Urinary bladder (tissue), 4 donors: ENCODE data around the gene OR10A3. TPM values are rescaled to one million over a fixed set of nuclear protein-coding genes. Genes with fewer than 3 reads are reported as not detected.

Experiments used
- DNase-seq: peaks from one replicate; pipeline ENCODE4 v3.0.0-alpha.2; 2015; ENCODE audit errors: extremely low spot score
- H3K27ac ChIP-seq: one replicate; pipeline ENCODE4 v1.5.1; 2013; ENCODE audit warnings: low read depth, mild to moderate bottlenecking, moderate library complexity
- H3K36me3 ChIP-seq: one replicate; pipeline ENCODE4 v1.6.1; 2013; ENCODE audit warnings: mild to moderate bottlenecking, moderate library complexity; ENCODE audit not compliant: insufficient read depth
- H3K4me1 ChIP-seq: one replicate; pipeline ENCODE4 v1.6.1; 2013; ENCODE audit warnings: mild to moderate bottlenecking, moderate library complexity; ENCODE audit not compliant: insufficient read depth
- H3K4me3 ChIP-seq: one replicate; pipeline ENCODE4 v1.5.1; 2013; ENCODE audit warnings: low read depth, low read length
- WGBS: extraction: QIAGEN DNeasy Blood & Tissue Kit; methylation state at CpG from one replicate; pipeline ENCODE4 v1.1.7; 2013; 5-methylcytosine and 5-hydroxymethylcytosine counted together
- polyA plus RNA-seq: library from polyadenylated mRNA; stranded (reverse); fragments of 200-250 nt; gene quantifications from one replicate; pipeline ENCODE4 v1.2.3, GENCODE V29; 2013
- small RNA-seq: library from RNA; depleted of rRNA; stranded (forward); fragments of <200 nt; gene quantifications from one replicate; pipeline ENCODE3, GENCODE V24; 2014
- total RNA-seq: library from RNA; depleted of rRNA; stranded (reverse); fragments of >200 nt; gene quantifications from one replicate; pipeline ENCODE4 v1.2.3, GENCODE V29; 2014
- donor health status: healthy with polysubstance abuse.
- donor health status: healthy.

The OR10A3 gene
- total and polyA plus RNA-seq, 2 donors, result not detected

- Histone ChIP-seq H3K4me1 (no peaks in the 10 kb centered on the region), H3K27ac (no peak overlapping the region), H3K36me3 (no peaks in the 10 kb centered on the region), H3K4me3 (no peak overlapping the region)
- no peak for DNase-seq
- 37% methylated on average over 3 of the region's 3 CpGs for WGBS
Measured at GRCh38 chr11:7894251-7894650, 47.3 kb downstream of the OR10A3 start.

GRCh38 chr11:7893796-7894195, 47.7 kb downstream of the OR10A3 start:
- Histone ChIP-seq H3K4me1 (no peaks in the 10 kb centered on the region), H3K36me3 (no peaks in the 10 kb centered on the region), H3K27ac (no peak overlapping the region), H3K4me3 (no peak overlapping the region)
- DNase-seq, result no peak
- WGBS, result 61% methylated on average over 2 of the region's 2 CpGs

GRCh38 chr11:7892840-7893254, 48.7 kb downstream of the OR10A3 start:
- Histone ChIP-seq H3K27ac (no peak overlapping the region), H3K36me3 (no peaks in the 10 kb centered on the region), H3K4me3 (no peak overlapping the region), H3K4me1 (no peaks in the 10 kb centered on the region)
- DNase-seq, result no peak
- 7% methylated on average over 2 of the region's 2 CpGs for WGBS

GRCh38 chr11:7892059-7892699, 49.3 kb downstream of the OR10A3 start:
- no peak for DNase-seq
- Histone ChIP-seq H3K27ac (no peak overlapping the region), H3K4me1 (no peaks in the 10 kb centered on the region), H3K4me3 (no peak overlapping the region), H3K36me3 (no peaks in the 10 kb centered on the region)
- WGBS, result 49% methylated on average over 6 of the region's 6 CpGs

- no peaks in the 10 kb centered on the region for H3K4me1 ChIP-seq
- WGBS, result 13% methylated on average over 6 of the region's 6 CpGs
- no peaks in the 10 kb centered on the region for H3K36me3 ChIP-seq
- H3K4me3 ChIP-seq, result no peak overlapping the region
- no peak overlapping the region for H3K27ac ChIP-seq
- DNase-seq, result no peak
Measured at GRCh38 chr11:7890417-7891172, 50.9 kb downstream of the OR10A3 start.

GRCh38 chr11:7889985-7890384, 51.5 kb downstream of the OR10A3 start:
- H3K27ac ChIP-seq, result no peak overlapping the region
- WGBS, result 43% methylated on average over 5 of the region's 5 CpGs
- H3K36me3 ChIP-seq, result no peaks in the 10 kb centered on the region
- no peaks in the 10 kb centered on the region for H3K4me1 ChIP-seq
- DNase-seq, result no peak
- H3K4me3 ChIP-seq, result no peak overlapping the region

Small RNA genes lying within 50 kb of the gene (small RNA-seq; reads per million reads assigned to genes)
- not detected for gene COX6CP5
- not detected for gene RNU6-943P

Other genes starting within 250 kb of the OR10A3 start
- gene OVCH2, start 235.2 kb downstream of the OR10A3 start, total RNA-seq, result 3.3 TPM
- gene OVCH2, start 235.2 kb downstream of the OR10A3 start, polyA plus RNA-seq, result 0.13 TPM
- 7.9 TPM for gene OR5P2, start 144.8 kb downstream of the OR10A3 start, total RNA-seq
- not detected for gene OR5P2, start 144.8 kb downstream of the OR10A3 start, polyA plus RNA-seq
- gene OR5P3, start 110.9 kb downstream of the OR10A3 start, total RNA-seq, result 5.6 TPM
- not detected for gene OR5P3, start 110.9 kb downstream of the OR10A3 start, polyA plus RNA-seq
- not detected for gene OR10A6, start 10.4 kb downstream of the OR10A3 start, total RNA-seq
- not detected for gene OR10A6, start 10.4 kb downstream of the OR10A3 start, polyA plus RNA-seq
- not detected for gene NLRP10, start 23.7 kb upstream of the OR10A3 start, total RNA-seq
- not detected for gene NLRP10, start 23.7 kb upstream of the OR10A3 start, polyA plus RNA-seq
- gene EIF3F, start 45.6 kb upstream of the OR10A3 start, total RNA-seq, result 159 TPM
- 697 TPM for gene EIF3F, start 45.6 kb upstream of the OR10A3 start, polyA plus RNA-seq
- gene TUB, start 139.5 kb upstream of the OR10A3 start, total RNA-seq, result 32.2 TPM
- gene TUB, start 139.5 kb upstream of the OR10A3 start, polyA plus RNA-seq, result 11.7 TPM
- 7.2 TPM for gene RIC3, start 227.3 kb upstream of the OR10A3 start, total RNA-seq
- gene RIC3, start 227.3 kb upstream of the OR10A3 start, polyA plus RNA-seq, result 8.8 TPM